GM21390 (cell line): ENCODE data around the gene CP.
"Not testable (repeated sequence)": the region's sequence is repeated elsewhere in the genome, so short reads cannot be mapped to it uniquely, and the experiment has no call there.

Experiments
- ATAC-seq: cut with Tn5 transposase; IDR thresholded peaks from one replicate; pipeline ENCODE4 v1.9.1; 2021; ENCODE audit not compliant: unreplicated experiment

Gene CP

GRCh38 chr3:149227591-149228268 is 6.1 kb upstream of the CP start:
- no peak for ATAC-seq

DNA sequence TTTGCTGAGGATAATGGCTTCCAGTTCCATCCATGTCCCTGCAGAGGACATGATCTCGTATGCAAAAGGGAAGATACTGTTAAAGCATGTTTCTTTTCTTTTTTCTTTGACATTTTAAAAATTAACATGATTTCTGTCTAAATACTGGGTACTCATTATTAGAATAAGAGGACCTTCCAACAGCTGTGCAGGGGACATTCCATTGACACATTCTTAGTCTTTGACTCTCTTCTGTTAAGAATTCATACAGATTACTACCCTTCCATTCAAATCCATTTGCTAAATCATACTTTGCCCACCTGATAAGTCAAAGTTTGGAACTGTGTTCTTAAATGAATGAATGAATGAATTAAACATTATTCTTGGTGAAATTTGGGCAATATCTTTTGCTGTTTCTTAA is 5.1 kb upstream of the CP start:
- no peak for ATAC-seq

GRCh38 chr3:149224736-149225594 is 3.3 kb upstream of the CP start:
- ATAC-seq: peak; percentile 93

DNA sequence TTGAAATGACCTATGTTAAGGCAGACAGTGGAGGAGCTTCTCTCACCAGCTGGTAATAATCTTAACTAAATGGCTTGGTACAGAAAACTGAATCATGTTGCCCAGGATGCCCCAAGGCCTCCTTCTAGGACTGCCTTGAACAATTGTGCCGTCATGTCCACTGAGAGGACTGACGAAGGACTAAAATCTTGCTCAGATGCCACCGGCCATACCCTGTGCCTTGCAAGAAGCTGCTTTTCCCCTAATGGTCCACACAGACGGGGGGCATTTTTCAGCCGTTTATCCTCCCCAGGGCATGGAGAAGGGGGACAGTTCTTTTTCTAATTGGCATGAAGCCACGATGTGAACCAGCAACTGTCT is 1.8 kb upstream of the CP start:
- no peak for ATAC-seq

GRCh38 chr3:149219380-149220121 is 2.1 kb downstream of the CP start:
- not testable (repeated sequence) for ATAC-seq

GRCh38 chr3:149217347-149217746 is 4.3 kb downstream of the CP start:
- no peak for ATAC-seq

GRCh38 chr3:149216193-149216869 is 5.3 kb downstream of the CP start:
- ATAC-seq: no peak

GRCh38 chr3:149215515-149215914 is 6.1 kb downstream of the CP start:
- ATAC-seq: no peak

GRCh38 chr3:149214702-149215101 is 6.9 kb downstream of the CP start:
- no peak for ATAC-seq

- no peak for ATAC-seq
These were observed 9.2 kb downstream of the CP start for GRCh38 chr3:149212386-149212785.

DNA sequence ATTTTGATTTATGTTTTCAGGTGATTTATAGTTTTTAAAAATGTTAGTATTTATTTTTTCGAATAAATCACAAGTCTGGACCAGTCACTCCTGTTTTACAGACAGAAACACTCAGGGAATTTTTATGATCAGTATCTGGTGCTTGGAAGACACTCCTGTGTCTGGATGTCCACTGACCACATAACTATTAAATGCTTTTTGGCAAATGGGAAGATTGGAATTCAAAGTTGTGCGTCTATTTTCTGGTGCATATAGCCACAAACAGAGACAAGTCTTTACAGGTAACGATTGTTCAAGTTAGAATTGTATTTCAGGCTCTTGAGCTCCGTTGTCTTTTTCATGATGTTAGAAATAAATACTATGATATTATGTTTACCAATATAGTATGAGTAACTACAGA is 12.2 kb downstream of the CP start:
- no peak for ATAC-seq

GRCh38 chr3:149207475-149207874 is 14.2 kb downstream of the CP start:
- ATAC-seq: no peak

DNA sequence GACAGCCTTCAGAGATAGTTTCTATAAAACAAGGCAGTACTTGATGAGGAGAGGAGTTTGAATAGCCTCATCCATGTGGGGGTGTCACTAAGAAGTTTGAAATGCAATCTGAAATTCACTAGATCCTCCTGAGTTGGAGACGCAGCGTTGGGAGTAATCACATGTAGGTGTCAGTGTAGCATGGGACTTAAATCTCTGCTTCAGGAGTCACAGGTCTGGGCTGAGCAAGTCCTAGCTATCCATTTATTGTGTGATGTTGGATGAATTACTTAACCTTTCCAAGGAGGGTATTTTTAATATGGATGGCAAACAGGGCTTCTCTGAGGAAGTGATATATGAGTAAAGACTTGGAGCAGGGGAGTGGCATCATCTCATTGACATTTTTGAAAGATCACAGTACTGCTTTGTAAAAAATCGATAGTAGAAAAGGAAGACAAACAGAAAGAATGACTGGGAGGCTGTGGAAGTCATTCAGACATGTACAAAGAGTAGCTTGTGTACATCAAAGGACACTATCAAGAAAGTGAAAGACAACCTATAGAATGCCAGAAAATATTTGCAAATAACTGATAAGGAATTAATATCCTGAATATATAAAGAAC is 17.1 kb downstream of the CP start:
- no peak for ATAC-seq

DNA sequence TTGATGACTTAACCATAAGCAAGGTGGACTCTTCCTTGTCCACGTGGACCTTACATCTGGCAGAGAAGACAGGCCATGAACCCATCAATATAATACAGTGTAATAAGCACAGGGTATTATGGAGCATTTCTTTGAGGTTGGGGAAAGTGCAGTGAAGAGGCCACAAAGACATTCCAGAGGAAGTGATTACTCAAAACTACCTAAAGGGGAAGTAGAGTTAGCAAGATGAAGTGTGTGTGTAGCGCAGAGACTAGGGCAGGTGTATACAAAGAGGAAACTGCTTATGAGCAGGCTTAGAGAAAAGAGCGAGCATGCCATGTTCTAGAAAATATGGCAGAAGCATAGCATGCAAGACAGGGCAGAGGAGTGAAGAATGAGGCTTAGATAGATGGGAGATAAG is 17.9 kb downstream of the CP start:
- peak; percentile 99 for ATAC-seq

GRCh38 chr3:149199474-149199873 is 22.2 kb downstream of the CP start:
- no peak for ATAC-seq

- no peak for ATAC-seq
These were observed 23.0 kb downstream of the CP start for GRCh38 chr3:149198611-149199010.

GRCh38 chr3:149197669-149198068 is 24.0 kb downstream of the CP start:
- no peak for ATAC-seq

DNA sequence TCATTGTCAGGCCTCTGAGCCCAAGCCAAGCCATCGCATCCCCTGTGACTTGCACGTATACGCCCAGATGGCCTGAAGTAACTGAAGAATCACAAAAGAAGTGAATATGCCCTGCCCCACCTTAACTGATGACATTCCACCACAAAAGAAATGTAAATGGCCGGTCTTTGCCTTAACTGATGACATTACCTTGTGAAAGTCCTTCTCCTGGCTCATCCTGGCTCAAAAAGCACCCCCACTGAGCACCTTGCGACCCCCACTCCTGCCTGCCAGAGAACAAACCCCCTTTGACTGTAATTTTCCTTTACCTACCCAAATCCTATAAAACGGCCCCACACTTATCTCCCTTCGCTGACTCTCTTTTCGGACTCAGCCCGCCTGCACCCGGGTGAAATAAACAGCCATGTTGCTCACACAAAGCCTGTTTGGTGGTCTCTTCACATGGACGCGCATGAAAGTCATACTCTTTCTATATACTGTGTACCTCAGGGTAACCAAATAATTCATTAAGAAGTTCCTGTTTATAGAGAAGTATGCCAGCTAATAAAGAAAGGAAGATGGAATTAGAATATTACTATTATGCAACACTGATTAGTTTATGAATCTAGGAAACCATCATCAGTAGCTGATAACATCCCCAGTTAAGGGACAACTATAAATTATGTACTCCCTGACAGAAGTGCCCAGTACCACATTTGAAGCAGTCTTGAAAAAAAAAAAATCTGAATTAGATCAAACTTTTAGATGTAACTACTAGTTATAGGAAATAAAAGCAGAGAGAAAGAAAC is 24.6 kb downstream of the CP start:
- not testable (repeated sequence) for ATAC-seq

DNA sequence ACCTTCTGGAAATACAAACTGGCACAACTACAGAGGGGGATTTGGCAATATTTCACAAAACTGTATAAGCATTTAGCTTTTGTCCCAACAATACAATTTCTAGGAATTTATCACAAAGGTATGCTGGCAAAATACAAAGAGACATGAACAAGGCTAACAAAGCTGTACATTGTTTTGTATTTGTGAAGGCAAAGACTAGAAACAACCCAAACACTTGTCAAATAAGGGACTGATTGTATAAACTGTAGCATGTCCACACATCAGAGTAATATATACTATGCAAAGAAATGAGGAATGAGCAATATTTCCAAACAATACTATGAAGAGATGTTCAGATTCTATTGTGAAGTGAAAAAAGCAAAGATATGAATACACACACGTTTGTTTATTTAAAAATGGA is 26.4 kb downstream of the CP start:
- no peak for ATAC-seq

DNA sequence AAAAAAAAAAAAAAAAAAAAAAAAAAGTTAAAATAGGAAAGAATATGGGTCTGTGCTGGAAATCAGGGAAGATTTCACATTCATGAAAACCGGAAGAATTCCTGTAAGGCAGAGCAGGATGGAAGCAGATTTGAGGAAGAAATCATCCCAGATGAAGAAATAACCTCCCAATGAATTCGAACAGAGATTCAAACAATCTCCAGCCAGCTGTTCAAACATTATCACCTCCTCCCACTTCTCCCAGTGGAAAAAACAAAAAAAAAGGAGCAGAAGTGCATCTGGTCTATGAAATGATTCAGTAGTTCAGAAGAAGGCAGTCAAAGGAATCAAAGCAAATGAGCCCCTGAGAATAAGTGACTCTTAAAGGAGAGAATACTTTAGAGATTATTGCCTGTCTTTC is 33.1 kb downstream of the CP start:
- no peak for ATAC-seq
